Sigmoid colon (tissue), 7 donors: ENCODE results near the gene KAT2B. TPM values are rescaled to one million over a fixed set of nuclear protein-coding genes. Genes with fewer than 3 reads are reported as not detected.

Experiments
- DNase-seq: peaks from one replicate; pipeline ENCODE4 v3.0.0-alpha.2; 2019
- H3K27ac ChIP-seq, 4 donors: fragments of 200-600 bp; sonication (generic); one replicate each; pipeline ENCODE4 v1.5.1; 2016 to 2019; ENCODE audit warnings: mild to moderate bottlenecking in 1 of 4
- H3K27me3 ChIP-seq, 3 donors: fragments of 200-600 bp; sonication (generic); one replicate each; pipeline ENCODE4 v1.5.1; 2019; ENCODE audit warnings: mild to moderate bottlenecking in 1 of 3
- H3K36me3 ChIP-seq, 4 donors: fragments of 200-600 bp; sonication (generic); one replicate each; pipeline ENCODE4 v1.5.1; 2016 to 2019
- H3K4me1 ChIP-seq, 4 donors: fragments of 200-600 bp; sonication (generic); one replicate each; pipeline ENCODE4 v1.5.1; 2017 to 2019
- H3K4me3 ChIP-seq, 4 donors: fragments of 200-600 bp; sonication (generic); one replicate each; pipeline ENCODE4 v1.5.1; 2017 to 2019; ENCODE audit warnings: mild to moderate bottlenecking in 2 of 4, moderate library complexity in 1 of 4
- H3K9me3 ChIP-seq, 4 donors: fragments of 200-600 bp in 3 of 4; sonication (generic) in 3 of 4; one replicate each; pipeline versions ENCODE4 v1.5.1 to v1.6.1; 2013 to 2019
- EP300 ChIP-seq, 4 donors: sonication (generic); formaldehyde crosslinking; IDR thresholded peaks; one replicate each; pipeline ENCODE4 v1.6.1; 2017; ENCODE audit warnings: antibody characterized with exemption in 4 of 4
- POLR2A ChIP-seq, 2 donors: fragments of 450-650 bp; IDR thresholded peaks; one replicate each; pipeline ENCODE4 v1.6.1; 2016; ENCODE audit warnings: antibody characterized with exemption in 2 of 2, mild to moderate bottlenecking in 2 of 2, moderate library complexity in 2 of 2
- POLR2AphosphoS5 ChIP-seq, 4 donors: sonication (generic); formaldehyde crosslinking; IDR thresholded peaks; one replicate each; pipeline ENCODE4 v1.6.1; 2017; ENCODE audit warnings: antibody characterized with exemption in 4 of 4
- WGBS, 2 donors: extraction: QIAGEN DNeasy Blood & Tissue Kit; methylation state at CpG; one replicate each; pipeline ENCODE4 v1.1.7; 2013; 5-methylcytosine and 5-hydroxymethylcytosine counted together
- intact Hi-C: fragments of 100-400 bp; cut with DNase I; formaldehyde crosslinking; loops from one replicate; pipeline ENCODE4 v1.15.1; 2023
- polyA plus RNA-seq, 3 donors: library from polyadenylated mRNA; stranded (reverse); fragments of 200-250 nt; gene quantifications; one replicate each; pipeline ENCODE4 v1.2.3, GENCODE V29; 2013
- total RNA-seq, 4 donors: library from RNA; depleted of rRNA; stranded (reverse); fragments of >200 nt; gene quantifications; one replicate each; pipeline ENCODE4 v1.1.0, GENCODE V29; 2016
- TF ChIP-seq, protein P1 (sequence below), 4 experiments: fragments of 450-650 bp in 3 of 4; fragments of 200-600 bp in 1 of 4; IDR thresholded peaks; one replicate each; pipeline ENCODE4 v1.5.1; 2016 to 2019; ENCODE audit warnings: antibody characterized with exemption in 4 of 4, mild to moderate bottlenecking in 3 of 4, moderate library complexity in 2 of 4
- donor health status: healthy with polysubstance abuse.
- donor health status: Bipolar disorder and iron deficiency.
- donor health status: healthy.

KAT2B gene
- total and polyA plus RNA-seq, 7 donors, result 10.8 to 49.2 (median 27.2) TPM

DNA sequence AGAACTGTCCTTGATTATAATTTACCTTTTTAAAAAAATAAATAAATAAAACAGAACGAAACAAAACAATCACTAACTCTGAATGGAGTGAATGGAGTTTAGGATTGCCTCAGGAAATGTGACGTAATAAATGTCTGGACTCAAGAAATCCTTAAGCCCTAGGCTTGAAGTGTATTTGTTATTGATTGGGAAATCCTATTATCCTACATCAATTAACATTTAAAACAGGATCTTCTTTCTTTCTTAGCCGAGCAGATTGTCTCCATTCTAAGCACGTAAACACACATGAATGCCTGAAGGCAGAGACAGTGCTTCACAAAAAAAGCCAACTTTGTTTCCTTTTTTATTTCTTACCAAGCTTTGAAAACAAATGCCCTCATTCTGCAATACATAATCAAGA lies 33.4 kb downstream of the KAT2B start:
- Histone ChIP-seq H3K4me3 (no peak overlapping the region), H3K27me3 (no peaks in the 10 kb centered on the region), H3K27ac (peak overlapping the region in 1 of 4 donors; percentile 39), H3K9me3 (no peaks in the 10 kb centered on the region), H3K4me1 (peaks cover 0 to 17% (median 4%) of the 10 kb centered on the region in 4 donors), H3K36me3 (peaks cover 0 to 25% (median 0%) of the 10 kb centered on the region in 4 donors)
- intact Hi-C loops, result no loop called here
- TF ChIP-seq, protein P1, sequence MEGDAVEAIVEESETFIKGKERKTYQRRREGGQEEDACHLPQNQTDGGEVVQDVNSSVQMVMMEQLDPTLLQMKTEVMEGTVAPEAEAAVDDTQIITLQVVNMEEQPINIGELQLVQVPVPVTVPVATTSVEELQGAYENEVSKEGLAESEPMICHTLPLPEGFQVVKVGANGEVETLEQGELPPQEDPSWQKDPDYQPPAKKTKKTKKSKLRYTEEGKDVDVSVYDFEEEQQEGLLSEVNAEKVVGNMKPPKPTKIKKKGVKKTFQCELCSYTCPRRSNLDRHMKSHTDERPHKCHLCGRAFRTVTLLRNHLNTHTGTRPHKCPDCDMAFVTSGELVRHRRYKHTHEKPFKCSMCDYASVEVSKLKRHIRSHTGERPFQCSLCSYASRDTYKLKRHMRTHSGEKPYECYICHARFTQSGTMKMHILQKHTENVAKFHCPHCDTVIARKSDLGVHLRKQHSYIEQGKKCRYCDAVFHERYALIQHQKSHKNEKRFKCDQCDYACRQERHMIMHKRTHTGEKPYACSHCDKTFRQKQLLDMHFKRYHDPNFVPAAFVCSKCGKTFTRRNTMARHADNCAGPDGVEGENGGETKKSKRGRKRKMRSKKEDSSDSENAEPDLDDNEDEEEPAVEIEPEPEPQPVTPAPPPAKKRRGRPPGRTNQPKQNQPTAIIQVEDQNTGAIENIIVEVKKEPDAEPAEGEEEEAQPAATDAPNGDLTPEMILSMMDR (IDR thresholded peaks at IDR 0.05), result no peak
- TF ChIP-seq POLR2A (IDR thresholded peaks at IDR 0.05) (no peak), EP300 (IDR thresholded peaks at IDR 0.05) (no peak), POLR2AphosphoS5 (IDR thresholded peaks at IDR 0.05) (no peak)
- 89 to 92% methylated on average over 4 of the region's 4 CpGs for WGBS, 2 donors
- DNase-seq, result no peak

DNA sequence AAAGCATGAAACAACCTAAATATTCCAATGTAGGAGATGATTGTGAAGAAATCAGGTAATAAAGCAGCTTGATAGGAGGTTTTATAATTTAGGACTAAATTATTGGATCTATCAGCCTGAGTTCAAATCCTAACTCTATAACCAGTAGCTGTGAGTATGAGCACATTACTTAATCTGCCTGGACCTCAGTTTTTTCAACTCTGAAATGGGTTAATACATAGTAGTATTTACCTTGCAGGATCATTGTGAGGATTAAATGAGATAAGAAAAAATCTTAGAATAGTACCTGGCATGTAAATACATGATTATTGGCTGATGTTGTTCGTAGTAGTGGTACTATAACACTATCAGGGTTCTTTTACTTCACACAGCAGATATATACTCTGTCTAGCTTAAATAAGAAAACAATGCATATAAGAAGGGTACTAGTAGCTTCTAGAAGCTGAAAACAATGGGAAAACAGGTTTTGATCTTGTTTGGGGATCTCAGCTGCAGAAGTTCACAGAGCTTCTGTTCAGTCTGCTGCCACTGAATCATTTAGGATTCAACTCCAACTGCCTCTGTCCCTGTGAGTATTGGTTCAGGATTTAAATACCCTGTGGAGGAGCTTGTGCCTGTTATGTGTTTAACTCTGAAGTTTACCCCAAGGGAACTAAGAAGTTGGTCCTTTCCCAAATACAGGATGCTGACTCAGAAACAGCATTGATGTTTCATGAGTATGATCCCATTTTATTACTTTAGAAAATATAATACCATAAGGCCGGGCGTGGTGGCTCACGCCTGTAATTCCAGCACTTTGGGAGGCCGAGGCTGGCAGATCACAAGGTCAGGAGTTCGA lies 34.2 kb downstream of the KAT2B start:
- H3K36me3 ChIP-seq, result peaks cover 0 to 25% (median 0%) of the 10 kb centered on the region in 4 donors
- peaks cover 0 to 11% (median 0%) of the 10 kb centered on the region in 4 donors for H3K4me1 ChIP-seq
- no peak for TF ChIP-seq POLR2A (IDR thresholded peaks at IDR 0.05)
- no peak for TF ChIP-seq EP300 (IDR thresholded peaks at IDR 0.05)
- TF ChIP-seq, protein P1 (IDR thresholded peaks at IDR 0.05), result no peak
- no peak for TF ChIP-seq POLR2AphosphoS5 (IDR thresholded peaks at IDR 0.05)
- 71 to 90% methylated on average over 6 of the region's 6 CpGs for WGBS, 2 donors
- no peaks in the 10 kb centered on the region for H3K27me3 ChIP-seq
- DNase-seq, result no peak
- intact Hi-C loops, result no loop called here
- H3K27ac ChIP-seq, result no peak overlapping the region
- no peak overlapping the region for H3K4me3 ChIP-seq
- no peaks in the 10 kb centered on the region for H3K9me3 ChIP-seq

DNA sequence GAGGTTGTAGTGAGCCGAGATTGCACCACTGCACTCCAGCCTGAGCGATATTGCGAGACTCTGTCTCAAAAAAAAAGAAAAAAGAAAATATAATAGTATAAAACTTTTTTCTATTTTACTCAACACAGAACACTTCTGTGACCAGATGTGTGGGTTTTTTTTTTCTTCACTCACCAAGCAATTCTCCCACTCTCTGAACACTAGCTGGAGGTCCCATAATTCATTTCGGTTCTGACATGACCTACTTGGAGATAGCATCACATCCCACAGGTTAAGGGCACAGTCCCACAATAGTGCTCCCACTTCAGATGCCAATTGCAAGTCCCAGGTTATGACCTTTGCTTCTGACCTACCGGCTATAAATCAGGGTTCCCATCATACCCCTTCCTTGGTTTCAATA lies 35.0 kb downstream of the KAT2B start:
- Histone ChIP-seq H3K4me1 (peaks cover 0 to 11% (median 4%) of the 10 kb centered on the region in 4 donors), H3K27ac (no peak overlapping the region), H3K9me3 (no peaks in the 10 kb centered on the region), H3K4me3 (no peak overlapping the region), H3K36me3 (peaks cover 0 to 25% (median 0%) of the 10 kb centered on the region in 4 donors), H3K27me3 (no peaks in the 10 kb centered on the region)
- WGBS, 2 donors, result 93 to 95% methylated on average over 5 of the region's 5 CpGs
- no peak for DNase-seq
- TF ChIP-seq EP300 (IDR thresholded peaks at IDR 0.05), result no peak
- TF ChIP-seq POLR2A (IDR thresholded peaks at IDR 0.05), result no peak
- TF ChIP-seq, protein P1 (IDR thresholded peaks at IDR 0.05), result no peak
- TF ChIP-seq POLR2AphosphoS5 (IDR thresholded peaks at IDR 0.05), result no peak
- intact Hi-C loops, result no loop called here

DNA sequence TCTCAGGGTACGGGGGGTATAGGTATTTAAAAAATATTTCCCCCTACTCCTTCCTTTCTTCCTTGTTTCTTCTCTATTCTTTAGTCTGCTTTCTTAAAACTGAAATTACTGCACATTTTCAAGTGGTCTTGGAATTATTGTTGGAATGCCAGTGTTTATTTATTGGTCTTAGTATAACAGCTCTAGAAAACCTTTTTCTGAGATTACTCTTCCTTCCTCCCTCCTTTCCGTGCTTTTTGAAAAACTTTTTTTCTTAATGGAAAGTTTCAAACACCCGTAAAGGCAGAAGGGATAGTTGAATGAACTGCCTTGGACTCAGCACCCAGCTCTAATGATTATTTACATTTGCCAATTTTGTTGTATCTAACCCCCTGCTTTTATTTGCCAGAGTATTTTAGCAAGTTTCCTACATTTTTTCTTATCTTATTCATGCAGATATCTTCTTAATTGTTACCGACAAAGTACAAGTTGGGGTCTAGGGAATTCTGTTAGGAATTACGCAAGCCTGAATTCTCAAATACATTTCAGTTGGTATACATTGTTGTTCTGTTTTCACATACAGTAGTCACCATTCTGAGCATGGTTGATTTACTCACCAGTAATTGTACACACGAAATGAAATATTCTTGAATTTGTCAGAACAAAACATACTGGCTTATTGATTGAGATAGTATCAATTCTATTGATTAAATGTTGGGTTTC lies 36.2 kb downstream of the KAT2B start:
- intact Hi-C loops, result no loop called here
- no peak for DNase-seq
- Histone ChIP-seq H3K4me1 (peaks cover 0 to 16% (median 12%) of the 10 kb centered on the region in 4 donors), H3K9me3 (no peaks in the 10 kb centered on the region), H3K4me3 (no peak overlapping the region), H3K27ac (no peak overlapping the region), H3K36me3 (peaks cover 0 to 25% (median 0%) of the 10 kb centered on the region in 4 donors), H3K27me3 (no peaks in the 10 kb centered on the region)
- TF ChIP-seq EP300 (IDR thresholded peaks at IDR 0.05) (no peak), POLR2AphosphoS5 (IDR thresholded peaks at IDR 0.05) (no peak), POLR2A (IDR thresholded peaks at IDR 0.05) (no peak)
- TF ChIP-seq, protein P1 (IDR thresholded peaks at IDR 0.05), result no peak
- 86 to 90% methylated on average over 6 of the region's 6 CpGs for WGBS, 2 donors
